PC-9 (cell line): Measurements from ENCODE around the gene S100Z. TPM values are rescaled to one million over a fixed set of nuclear protein-coding genes. Genes with fewer than 3 reads are reported as not detected.

Source experiments
- BruUV-seq: library from RNA; stranded (reverse); fragments of 400-500 nt; replicated peaks from 2 replicates; lab custom pipeline; 2021; lab: Mats Ljungman, UMichigan
- CTCF ChIA-PET: fragments of 300-600 bp; sonication (Branson Sonifier 250); formaldehyde crosslinking; loops from one replicate; lab custom pipeline; 2022; ENCODE audit warnings: antibody characterized with exemption; lab: Charles Lee
- POLR2A ChIA-PET: fragments of 300-600 bp; sonication (Branson Sonifier 250); formaldehyde crosslinking; loops from one replicate; lab custom pipeline; 2022; ENCODE audit warnings: antibody characterized with exemption; ENCODE audit not compliant: unreplicated experiment; lab: Charles Lee
- DNase-seq, 2 experiments: peaks; one replicate each; pipeline versions ENCODE4 v3.0.0 to v3.0.0-alpha.2; 2015 to 2022; ENCODE audit warnings: mixed read lengths in 1 of 2
- H2AFZ ChIP-seq: fragments of 200-600 bp; sonication (generic); 2 replicates; pipeline ENCODE4 v1.8.1; 2017; ENCODE audit warnings: antibody characterized with exemption
- H3F3A ChIP-seq: fragments of 200-600 bp; sonication (generic); 2 replicates; pipeline ENCODE4 v1.8.1; 2017; ENCODE audit warnings: antibody characterized with exemption, mild to moderate bottlenecking, low read depth; ENCODE audit not compliant: insufficient read depth
- H3K27ac ChIP-seq: fragments of 200-600 bp; sonication (generic); 2 replicates; pipeline ENCODE4 v1.6.1; 2016; ENCODE audit warnings: mixed run types
- H3K27me3 ChIP-seq: fragments of 200-600 bp; sonication (generic); 2 replicates; pipeline ENCODE4 v1.6.1; 2016; ENCODE audit warnings: low read depth, mixed run types; ENCODE audit not compliant: insufficient read depth
- H3K36me3 ChIP-seq: fragments of 200-600 bp; sonication (generic); 2 replicates; pipeline ENCODE4 v1.6.1; 2016; ENCODE audit warnings: low read depth, mixed run types
- H3K4me1 ChIP-seq: fragments of 200-600 bp; sonication (generic); replicated peaks from 2 replicates; pipeline ENCODE4 v1.6.1; 2016; ENCODE audit warnings: mixed run types; ENCODE audit not compliant: insufficient read depth
- H3K4me2 ChIP-seq: fragments of 200-600 bp; sonication (generic); 2 replicates; pipeline ENCODE4 v1.6.1; 2017; ENCODE audit warnings: mixed run types
- H3K4me3 ChIP-seq: fragments of 200-600 bp; sonication (generic); 2 replicates; pipeline ENCODE4 v1.6.1; 2016; ENCODE audit warnings: mixed run types
- H3K79me2 ChIP-seq: fragments of 200-600 bp; sonication (generic); 2 replicates; pipeline ENCODE4 v1.6.1; 2017; ENCODE audit warnings: low read depth, mixed run types
- H3K9me2 ChIP-seq: fragments of 200-600 bp; sonication (generic); 2 replicates; pipeline ENCODE4 v1.8.1; 2017; ENCODE audit warnings: mild to moderate bottlenecking; ENCODE audit not compliant: insufficient read depth
- H3K9me3 ChIP-seq: fragments of 200-600 bp; sonication (generic); 2 replicates; pipeline ENCODE4 v1.8.1; 2016; ENCODE audit warnings: low read depth; ENCODE audit not compliant: insufficient read depth
- H4K20me1 ChIP-seq: fragments of 200-600 bp; sonication (generic); 2 replicates; pipeline ENCODE4 v1.8.1; 2017; ENCODE audit not compliant: insufficient read depth
- CTCF ChIP-seq: fragments of 200-600 bp; sonication (generic); conservative IDR thresholded peaks from 2 replicates; pipeline ENCODE4 v1.6.1; 2017; ENCODE audit warnings: mixed run types, antibody characterized with exemption, mild to moderate bottlenecking, moderate library complexity
- EZH2 ChIP-seq: fragments of 200-600 bp; sonication (generic); IDR thresholded peaks from 2 replicates; pipeline ENCODE4 v1.8.0; 2017; ENCODE audit warnings: antibody characterized with exemption, low read depth
- intact Hi-C: fragments of 100-400 bp; cut with micrococcal nuclease; formaldehyde crosslinking; loops from one replicate; pipeline ENCODE4 v1.10.0; 2022; ENCODE audit not compliant: unreplicated experiment
- total RNA-seq: library from RNA; stranded (reverse); gene quantifications from 2 replicates; pipeline ENCODE4 v1.2.3, GENCODE V29; 2021

The S100Z gene
- total RNA-seq, 1 experiment from 2014 or later: not detected

GRCh38 chr5:76954383-76954763, 104.6 kb downstream of the S100Z start:
- Histone ChIP-seq H3K9me2 (no peaks in the 10 kb centered on the region), H3K36me3 (no peaks in the 10 kb centered on the region), H3K4me1 (no peaks in the 10 kb centered on the region), H3K4me2 (no peak overlapping the region), H3K79me2 (no peaks in the 10 kb centered on the region), H3K9me3 (no peaks in the 10 kb centered on the region), H3F3A (no peaks in the 10 kb centered on the region), H3K27me3 (0 out of 2 replicates have a peak, but pooled peaks cover 3% of the 10 kb centered on the region), H3K4me3 (no peak overlapping the region), H2AFZ (no peak overlapping the region), H3K27ac (no peak overlapping the region), H4K20me1 (no peaks in the 10 kb centered on the region)
- CTCF ChIA-PET: no interaction called here
- POLR2A ChIA-PET: no interaction called here
- DNase-seq: no peak
- no TSS peak for BruUV-seq
- TF ChIP-seq CTCF (no peak), EZH2 (no peak)
- intact Hi-C loops: no loop called here

- no peak overlapping the region for H3K4me3 ChIP-seq
- H3K4me1 ChIP-seq: no peaks in the 10 kb centered on the region
- H3K9me2 ChIP-seq: no peaks in the 10 kb centered on the region
- no peaks in the 10 kb centered on the region for H4K20me1 ChIP-seq
- no peak overlapping the region for H3K4me2 ChIP-seq
- CTCF ChIA-PET: no interaction called here
- no TSS peak for BruUV-seq
- no peaks in the 10 kb centered on the region for H3F3A ChIP-seq
- intact Hi-C loops: no loop called here
- no peaks in the 10 kb centered on the region for H3K36me3 ChIP-seq
- POLR2A ChIA-PET: no interaction called here
- no peak overlapping the region for H2AFZ ChIP-seq
- TF ChIP-seq EZH2: no peak
- no peak for TF ChIP-seq CTCF
- no peaks in the 10 kb centered on the region for H3K79me2 ChIP-seq
- no peak for DNase-seq
- H3K27me3 ChIP-seq: 0 out of 2 replicates have a peak, but pooled peaks cover 3% of the 10 kb centered on the region
- H3K9me3 ChIP-seq: no peaks in the 10 kb centered on the region
- no peak overlapping the region for H3K27ac ChIP-seq
Measured at GRCh38 chr5:76956033-76956432, 106.2 kb downstream of the S100Z start.

GRCh38 chr5:76958991-76959767, 109.4 kb downstream of the S100Z start:
- H3K4me2 ChIP-seq: no peak overlapping the region
- H3K9me3 ChIP-seq: no peaks in the 10 kb centered on the region
- no peak overlapping the region for H2AFZ ChIP-seq
- no peaks in the 10 kb centered on the region for H3F3A ChIP-seq
- intact Hi-C loops: no loop called here
- BruUV-seq: no TSS peak
- CTCF ChIA-PET: no interaction called here
- peaks cover 3% of the 10 kb centered on the region; the same call in 1 of the 2 replicates for H3K27me3 ChIP-seq
- H3K9me2 ChIP-seq: no peaks in the 10 kb centered on the region
- no peak overlapping the region for H3K27ac ChIP-seq
- H3K79me2 ChIP-seq: no peaks in the 10 kb centered on the region
- H3K4me3 ChIP-seq: no peak overlapping the region
- H4K20me1 ChIP-seq: no peaks in the 10 kb centered on the region
- no peaks in the 10 kb centered on the region for H3K4me1 ChIP-seq
- no peaks in the 10 kb centered on the region for H3K36me3 ChIP-seq
- POLR2A ChIA-PET: no interaction called here
- TF ChIP-seq CTCF (no peak), EZH2 (no peak)
- no peak for DNase-seq
